ENCODE measurements around the gene ANP32D.
"Not testable (repeated sequence)": the region's sequence is repeated elsewhere in the genome, so short reads cannot be mapped to it uniquely, and the experiment has no call there.

Gene ANP32D

GRCh38 chr12:48472259-48472658 lies at the start of gene ANP32D:
TSS of gene ANP32D (plus strand) at chr12:48472559. CDS start at chr12:48472665, 106 bp downstream.
- DNase-seq: no peak

GRCh38 chr12:48423171-48423570 lies 49.2 kb upstream of the ANP32D start:
- DNase-seq: no peak

- no peak for DNase-seq
These were observed 47.7 kb upstream of the ANP32D start for GRCh38 chr12:48424644-48425043.

DNA sequence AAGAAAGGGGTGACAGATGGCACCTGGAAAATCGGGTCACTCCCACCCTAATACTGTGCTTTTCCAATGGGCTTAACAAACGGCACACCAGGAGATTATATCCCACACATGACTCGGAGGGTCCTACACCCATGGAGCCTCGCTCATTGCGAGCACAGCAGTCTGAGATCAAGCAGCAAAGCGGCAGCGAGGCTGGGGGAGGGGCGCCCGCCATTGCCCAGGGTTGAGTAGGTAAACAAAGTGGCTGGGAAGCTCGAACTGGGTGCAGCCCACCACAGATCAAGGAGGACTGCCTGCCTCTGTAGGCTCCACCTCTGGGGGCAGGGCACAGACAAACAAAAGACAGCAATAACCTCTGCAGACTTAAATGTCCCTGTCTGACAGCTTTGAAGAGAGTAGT lies 38.3 kb upstream of the ANP32D start:
- not testable (repeated sequence) for DNase-seq

- DNase-seq: no peak
These were observed 31.3 kb upstream of the ANP32D start for GRCh38 chr12:48441069-48441468.

GRCh38 chr12:48442179-48442847 lies 30.0 kb upstream of the ANP32D start:
- DNase-seq: no peak

- DNase-seq: no peak
These were observed 26.8 kb upstream of the ANP32D start for GRCh38 chr12:48445538-48445937.

- DNase-seq: no peak
These were observed 26.1 kb upstream of the ANP32D start for GRCh38 chr12:48446161-48446776.

DNA sequence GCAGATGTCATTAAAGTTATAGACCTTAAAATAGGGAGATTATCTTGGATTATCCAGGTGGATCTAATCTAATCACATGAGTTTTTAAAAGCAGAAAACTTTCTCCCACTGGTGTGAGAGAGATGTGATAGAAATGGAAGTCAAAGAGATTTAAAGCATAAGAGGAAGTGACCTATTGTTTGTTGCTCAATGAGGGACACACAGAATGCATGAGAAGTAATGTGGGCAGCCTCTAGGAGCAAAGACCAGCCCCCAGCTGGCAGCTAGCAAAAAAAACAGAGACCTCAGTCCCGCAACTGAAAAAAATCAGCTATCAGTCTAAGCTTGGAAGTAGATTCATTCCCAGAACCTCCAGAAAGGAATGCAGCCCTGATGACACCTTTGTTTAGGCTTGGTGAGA lies 24.6 kb upstream of the ANP32D start:
- DNase-seq: no peak

DNA sequence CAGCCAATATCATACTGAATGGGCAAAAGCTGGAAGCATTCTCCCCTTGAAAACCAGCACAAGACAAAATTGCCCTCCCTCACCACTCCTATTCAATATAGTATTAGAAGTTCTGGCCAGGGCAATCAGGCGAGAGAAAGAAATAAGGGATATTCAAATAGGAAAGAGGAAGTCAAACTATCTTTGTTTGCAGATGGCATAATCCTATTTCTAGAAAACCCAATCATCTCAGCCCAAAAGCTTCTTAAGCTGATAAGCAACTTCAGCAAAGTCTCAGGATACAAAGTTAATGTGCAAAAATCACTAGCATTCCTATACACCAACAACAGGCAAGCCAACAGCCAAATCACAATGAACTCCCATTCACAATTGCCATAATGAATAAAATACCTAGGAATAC lies 21.0 kb upstream of the ANP32D start:
- no peak for DNase-seq

- DNase-seq: not testable (repeated sequence)
These were observed 19.4 kb upstream of the ANP32D start for GRCh38 chr12:48452961-48453360.

DNA sequence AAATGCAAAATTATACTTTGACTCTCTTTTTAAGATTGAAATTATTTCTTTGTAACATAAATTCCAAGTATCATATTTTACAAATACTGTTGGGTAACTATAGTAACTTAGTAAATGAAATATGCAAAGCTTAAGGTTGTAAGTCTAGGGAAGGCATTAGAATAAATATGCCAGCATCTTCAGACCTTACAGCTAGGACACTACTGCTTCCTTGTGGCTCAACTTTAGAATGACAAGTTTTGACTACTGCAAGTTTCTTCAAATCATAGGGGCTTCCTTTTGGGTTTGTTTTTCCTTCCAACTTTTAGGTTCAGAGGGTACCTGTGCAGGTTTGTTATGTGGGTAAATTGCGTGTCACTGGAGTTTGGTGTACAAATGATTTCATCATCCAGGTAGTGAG lies 17.7 kb upstream of the ANP32D start:
- DNase-seq: no peak

DNA sequence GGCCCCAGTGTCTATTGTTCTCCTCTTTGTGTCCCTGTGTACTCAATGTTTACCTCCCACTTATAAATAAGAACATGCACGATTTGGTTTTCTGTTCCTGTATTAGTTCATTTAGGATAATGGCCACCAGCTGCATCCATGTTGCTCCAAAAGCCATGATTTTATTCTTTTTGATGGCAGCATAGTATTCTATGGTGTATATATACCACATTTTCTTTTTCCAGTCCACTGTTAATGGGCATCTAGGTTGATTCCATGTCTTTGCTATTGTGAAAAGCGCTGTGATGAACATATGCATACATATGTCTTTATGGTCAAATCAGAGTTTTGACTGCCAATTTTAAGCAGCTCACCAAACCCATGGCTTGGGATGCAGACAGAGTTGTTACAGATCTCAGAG lies 17.2 kb upstream of the ANP32D start:
- DNase-seq: no peak

DNA sequence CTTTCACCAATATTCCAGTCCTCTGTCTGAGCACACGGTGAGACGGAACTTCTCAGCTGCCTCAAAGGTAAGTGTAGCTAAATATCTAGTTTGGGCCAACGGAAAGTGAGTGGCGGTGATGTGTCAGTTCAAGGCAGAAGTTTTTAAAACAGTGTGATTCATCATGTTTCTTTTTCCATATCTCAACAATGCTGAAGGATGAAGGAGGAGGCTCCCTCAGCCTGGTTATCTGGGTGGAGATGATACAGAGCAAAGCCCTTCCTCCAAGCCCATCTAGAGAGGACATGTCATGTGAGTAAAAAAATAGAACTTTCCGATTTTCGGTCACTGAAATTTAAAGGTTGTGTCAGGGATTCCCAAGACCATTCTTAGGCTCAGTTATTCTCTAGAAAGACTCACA lies 13.1 kb upstream of the ANP32D start:
- DNase-seq: no peak

DNA sequence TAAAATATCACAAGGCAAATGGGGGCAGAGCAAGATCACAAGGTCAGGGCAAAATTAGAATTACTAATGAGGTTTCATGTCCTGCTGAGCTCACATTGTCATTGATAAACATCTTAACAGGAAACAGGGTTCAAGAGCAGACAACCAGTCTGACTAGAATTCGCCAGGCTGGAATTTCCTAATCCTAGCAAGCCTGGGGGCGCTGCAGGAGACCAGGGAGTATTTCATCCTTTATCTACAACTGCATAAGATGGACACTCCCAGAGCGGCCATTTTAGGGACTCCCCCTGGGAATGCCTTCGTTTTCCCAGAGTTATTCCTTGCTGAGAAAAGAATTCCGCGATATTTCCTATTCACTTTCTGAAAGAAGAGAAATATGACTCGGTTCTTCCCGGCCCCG lies 3.3 kb upstream of the ANP32D start:
- not testable (repeated sequence) for DNase-seq

DNA sequence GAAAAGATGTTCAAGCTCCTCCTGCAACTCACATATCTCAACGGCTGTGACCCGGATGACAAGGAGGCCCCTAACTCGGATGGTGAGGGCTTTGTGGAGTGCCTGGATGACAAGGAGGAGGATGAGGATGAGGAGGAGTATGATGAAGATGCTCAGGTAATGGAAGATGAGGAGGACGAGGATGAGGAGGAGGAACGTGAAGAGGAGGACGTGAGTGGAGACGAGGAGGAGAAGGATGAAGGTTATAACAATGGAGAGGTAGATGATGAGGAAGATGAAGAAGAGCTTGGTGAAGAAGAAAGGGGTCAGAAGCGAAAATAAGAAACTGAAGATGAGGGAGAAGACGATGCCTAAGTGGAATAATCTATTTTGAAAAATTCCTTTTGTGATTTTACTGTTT lies 702 bp downstream of the ANP32D start:
- DNase-seq: no peak

DNA sequence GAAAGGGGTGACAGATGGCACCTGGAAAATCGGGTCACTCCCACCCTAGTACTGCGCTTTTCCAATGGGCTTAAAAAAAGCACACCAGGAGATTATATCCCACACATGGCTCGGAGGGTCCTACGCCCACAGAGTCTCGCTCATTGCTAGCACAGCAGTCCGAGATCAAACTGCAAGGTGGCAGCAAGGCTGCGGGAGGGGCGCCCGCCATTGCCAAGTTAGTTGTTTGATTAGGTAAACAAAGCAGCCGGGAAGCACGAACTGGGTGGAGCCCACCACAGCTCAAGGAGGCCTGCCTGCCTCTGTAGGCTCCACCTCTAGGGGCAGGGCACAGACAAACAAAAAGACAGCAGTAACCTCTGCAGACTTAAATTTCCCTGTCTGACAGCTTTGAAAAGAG lies 2.1 kb downstream of the ANP32D start:
- not testable (repeated sequence) for DNase-seq

- no peak for DNase-seq
These were observed 9.8 kb downstream of the ANP32D start, which contains the start of gene C12orf54 for GRCh38 chr12:48482198-48482597. TSS of gene C12orf54 (plus strand) at chr12:48482498. CDS start at chr12:48483297, 799 bp downstream.

GRCh38 chr12:48482930-48483329 lies 10.6 kb downstream of the ANP32D start:
- no peak for DNase-seq

DNA sequence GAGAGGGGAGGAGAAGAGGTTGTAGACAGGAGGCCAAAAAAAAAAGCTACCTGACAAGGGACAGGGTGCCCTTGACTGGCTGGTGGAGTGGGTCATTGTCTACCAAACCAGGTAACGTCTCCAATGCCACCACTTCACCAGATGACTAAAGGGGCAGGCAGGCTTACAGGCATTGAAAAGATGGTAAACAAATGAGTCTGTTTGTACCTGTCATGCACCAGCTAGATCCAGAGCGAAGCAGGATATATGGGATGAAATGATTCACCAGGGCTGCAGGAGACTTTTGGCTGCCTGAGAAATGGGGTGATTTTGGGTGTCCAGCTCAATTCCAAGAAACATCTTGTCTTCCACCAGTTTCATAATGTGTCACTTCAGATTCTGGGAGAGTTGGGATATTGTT lies 13.9 kb downstream of the ANP32D start:
- no peak for DNase-seq

GRCh38 chr12:48486679-48487078 lies 14.3 kb downstream of the ANP32D start:
- no peak for DNase-seq

DNA sequence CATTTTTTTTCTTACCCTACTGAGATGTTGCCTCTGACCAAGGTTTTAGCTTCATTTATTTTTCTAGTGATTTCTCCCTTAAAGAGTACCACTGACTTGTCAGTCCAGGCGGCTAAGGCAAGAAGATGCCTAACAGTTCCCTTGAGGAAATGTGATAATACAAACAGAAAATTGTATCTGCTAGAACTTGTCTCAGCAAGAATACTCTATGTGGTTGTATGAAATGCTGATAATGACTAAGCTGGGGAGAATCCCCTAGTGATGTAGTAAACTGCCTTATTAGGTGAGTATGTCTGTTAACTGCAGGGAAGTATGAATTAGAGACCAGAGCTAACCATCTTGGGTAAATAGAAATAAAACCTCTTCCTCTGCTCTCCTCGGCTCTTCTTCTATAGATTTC lies 16.7 kb downstream of the ANP32D start:
- no peak for DNase-seq

DNA sequence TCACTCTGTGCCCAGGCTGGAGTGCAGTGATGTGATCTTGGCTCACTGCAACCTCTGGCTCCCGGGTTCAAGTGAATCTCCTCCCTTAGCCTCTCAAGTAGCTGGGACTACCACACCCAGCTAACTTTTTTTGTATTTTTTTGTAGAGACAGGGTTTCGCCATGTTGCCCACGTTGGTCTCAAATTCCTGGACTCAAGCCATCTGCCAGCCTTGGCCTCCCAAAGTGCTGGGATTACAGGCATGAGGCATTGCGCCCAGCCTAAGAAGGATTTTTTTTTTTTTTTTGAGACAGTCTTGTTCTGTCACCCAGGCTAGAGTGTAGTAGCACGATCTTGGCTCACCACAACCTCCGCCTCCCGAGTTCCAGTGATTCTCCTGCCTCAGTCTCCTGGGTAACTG lies 17.1 kb downstream of the ANP32D start:
- DNase-seq: not testable (repeated sequence)

- DNase-seq: not testable (repeated sequence)
These were observed 27.9 kb downstream of the ANP32D start for GRCh38 chr12:48500281-48500680.

DNA sequence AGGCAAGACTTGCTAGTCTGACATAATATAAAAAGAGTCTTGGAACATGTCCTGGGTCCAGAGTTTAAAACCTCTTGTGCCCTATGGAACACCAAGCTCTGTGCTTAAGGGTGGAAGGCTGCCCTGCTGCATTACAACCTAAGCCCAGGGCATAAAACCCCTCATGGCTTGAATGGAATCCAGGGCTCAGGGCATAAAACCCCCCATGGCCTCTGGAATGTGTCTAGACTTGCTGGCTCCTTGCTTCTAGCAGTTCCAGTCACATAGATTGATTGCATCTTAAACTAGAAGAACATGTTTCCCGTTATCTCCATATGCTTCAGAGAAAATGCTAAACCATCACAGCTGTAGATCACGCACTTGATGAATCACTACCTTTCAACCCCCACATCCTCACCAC lies 34.5 kb downstream of the ANP32D start:
- not testable (repeated sequence) for DNase-seq
